Suppressor macrophage treated with lipopolysaccharide for 4 hours (primary cell): Measurements from ENCODE around the gene TMEM119.
"Not testable (repeated sequence)": the region's sequence is repeated elsewhere in the genome, so short reads cannot be mapped to it uniquely, and the experiment has no call there.

Source experiments
- DNase-seq: peaks from one replicate; pipeline ENCODE4 v3.0.0-alpha.2; 2020

Gene TMEM119

GRCh38 chr12:108634341-108634751 lies 36.5 kb upstream of the TMEM119 start:
- DNase-seq, result peak; percentile 72

- DNase-seq, result peak; percentile 97
These were observed 35.8 kb upstream of the TMEM119 start, which contains the start of gene SELPLG for GRCh38 chr12:108633534-108634248. SELPLG (minus strand) TSS chr12:108633894; CDS start chr12:108624307, 9,587 bp downstream.

- DNase-seq, result no peak
These were observed 35.2 kb upstream of the TMEM119 start for GRCh38 chr12:108633081-108633533.

GRCh38 chr12:108631261-108631660 lies 33.4 kb upstream of the TMEM119 start:
- not testable (repeated sequence) for DNase-seq

GRCh38 chr12:108630481-108631207 lies 32.8 kb upstream of the TMEM119 start:
- no peak for DNase-seq

DNA sequence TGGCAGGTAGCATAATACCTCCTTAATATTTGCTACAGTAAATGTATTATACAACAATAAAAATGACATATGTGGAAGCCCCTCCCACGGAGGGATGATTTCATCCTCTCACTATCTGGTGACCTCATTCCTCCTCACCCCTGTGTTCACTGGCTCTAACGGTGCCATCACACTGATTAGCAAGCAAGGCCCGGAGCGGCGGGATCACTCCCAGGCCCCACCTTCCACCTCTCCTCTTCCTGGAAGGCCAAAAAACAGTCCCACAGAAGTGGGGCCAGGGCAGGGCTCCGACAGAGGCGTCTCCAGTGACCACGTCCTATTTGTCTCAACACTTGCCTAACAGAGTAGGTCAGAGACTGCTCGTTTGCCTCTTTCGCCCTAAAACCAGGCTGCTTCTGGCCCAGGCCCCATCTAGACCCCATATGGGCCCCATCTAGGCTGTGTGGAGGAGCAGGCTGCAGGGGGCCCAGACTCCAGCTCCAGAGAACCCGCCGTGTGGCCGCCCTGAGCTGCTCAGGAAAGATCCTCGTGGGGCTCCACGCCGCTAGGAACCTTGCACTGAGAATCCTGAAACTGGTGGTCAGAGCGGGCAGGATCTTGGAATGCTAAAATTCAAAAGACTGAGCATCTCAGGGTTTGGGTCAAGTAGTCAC lies 32.1 kb upstream of the TMEM119 start:
- DNase-seq, result peak; percentile 90

DNA sequence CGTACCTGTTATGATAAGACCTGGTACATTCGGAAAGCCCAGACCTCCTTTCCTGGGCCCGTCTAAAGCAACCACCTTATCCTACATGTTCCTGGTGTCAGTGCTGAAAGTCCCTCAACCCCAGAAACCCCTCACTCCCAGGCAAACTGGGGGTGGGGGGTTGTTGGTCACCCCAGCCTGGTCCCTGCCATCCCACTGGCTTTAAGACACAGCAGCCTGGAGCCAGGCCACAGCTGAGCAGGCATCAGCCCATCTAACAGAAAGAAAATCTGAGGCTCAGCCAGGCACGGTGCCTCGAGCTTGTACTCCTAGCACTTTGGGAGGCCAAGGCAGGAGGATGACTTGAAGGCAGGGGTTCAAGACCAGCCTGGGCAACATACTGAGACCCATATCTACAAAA lies 31.3 kb upstream of the TMEM119 start:
- no peak for DNase-seq

DNA sequence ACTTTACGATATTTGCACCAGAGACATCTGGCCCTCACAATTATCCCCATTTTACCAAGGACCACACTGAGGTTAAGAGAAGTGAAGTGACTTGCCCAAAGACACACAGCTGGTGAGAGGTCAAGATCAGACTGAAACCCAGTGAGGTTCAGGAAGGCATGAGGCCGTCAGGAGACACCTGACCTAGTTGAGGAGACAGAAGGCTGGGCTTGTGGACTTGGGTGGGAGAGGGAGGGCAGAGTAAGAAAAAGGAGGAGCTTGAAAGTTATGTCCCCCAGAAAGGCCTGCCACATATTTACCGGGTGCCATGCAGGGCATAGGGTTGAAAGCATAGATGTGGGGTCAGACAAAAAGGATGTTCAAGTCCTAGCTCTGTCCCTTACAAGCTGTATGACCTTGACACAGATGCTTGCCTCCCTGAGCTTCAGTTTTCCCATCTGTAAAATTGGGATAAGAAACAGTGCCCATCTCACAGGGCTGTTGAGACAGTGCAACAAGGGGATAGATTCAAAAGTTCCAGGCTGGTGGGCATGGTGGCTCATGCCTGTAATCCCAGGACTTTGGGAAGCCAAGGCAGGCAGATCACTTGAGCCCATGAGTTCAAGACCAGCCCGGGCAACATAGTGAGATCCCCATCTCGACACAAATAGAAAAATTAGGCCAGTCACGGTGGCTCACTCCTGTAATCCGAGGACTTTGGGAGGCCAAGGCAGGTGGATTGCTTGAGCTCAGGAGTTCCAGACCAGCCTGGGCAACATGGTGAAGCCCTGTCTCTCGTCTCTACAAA lies 29.4 kb upstream of the TMEM119 start:
- DNase-seq, result no peak

DNA sequence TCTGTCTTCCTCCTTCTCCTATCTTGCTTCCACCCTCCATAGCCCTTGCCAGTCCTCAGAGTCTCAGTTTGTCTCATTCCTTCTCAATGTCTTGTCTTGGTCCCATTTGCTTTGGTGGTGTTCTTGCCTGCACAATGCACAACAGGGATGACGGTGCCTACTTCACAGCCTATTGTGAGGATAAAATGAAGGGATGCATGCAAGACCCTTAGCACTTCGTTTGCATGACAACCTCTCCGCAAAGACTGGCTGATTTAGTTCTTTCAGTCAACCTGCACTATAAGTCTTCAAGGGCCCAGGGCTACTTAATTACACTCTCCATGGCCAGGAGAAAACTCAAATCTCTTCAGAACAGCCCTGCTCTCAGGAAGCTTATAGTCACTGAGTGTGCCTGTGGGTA lies 27.3 kb upstream of the TMEM119 start:
- DNase-seq, result no peak

DNA sequence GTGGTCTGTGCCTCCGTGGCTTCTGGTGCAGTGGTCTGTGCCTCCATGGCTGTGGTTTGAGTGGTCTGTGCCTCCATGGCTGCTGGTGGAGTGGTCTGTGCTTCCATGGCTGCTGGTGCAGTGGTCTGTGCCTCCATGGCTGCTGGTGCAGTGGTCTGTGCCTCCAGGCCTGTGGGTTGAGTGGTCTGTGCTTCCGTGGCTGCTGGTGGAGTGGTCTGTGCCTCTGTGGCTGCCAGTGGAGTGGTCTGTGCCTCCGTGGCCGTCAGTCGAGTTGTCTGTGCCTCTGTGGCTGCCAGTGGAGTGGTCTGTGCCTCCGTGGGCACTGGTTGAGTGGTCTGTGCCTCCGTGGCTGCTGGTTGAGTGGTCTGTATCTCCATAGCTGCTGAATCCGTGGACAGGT lies 25.7 kb upstream of the TMEM119 start:
- DNase-seq, result no peak

DNA sequence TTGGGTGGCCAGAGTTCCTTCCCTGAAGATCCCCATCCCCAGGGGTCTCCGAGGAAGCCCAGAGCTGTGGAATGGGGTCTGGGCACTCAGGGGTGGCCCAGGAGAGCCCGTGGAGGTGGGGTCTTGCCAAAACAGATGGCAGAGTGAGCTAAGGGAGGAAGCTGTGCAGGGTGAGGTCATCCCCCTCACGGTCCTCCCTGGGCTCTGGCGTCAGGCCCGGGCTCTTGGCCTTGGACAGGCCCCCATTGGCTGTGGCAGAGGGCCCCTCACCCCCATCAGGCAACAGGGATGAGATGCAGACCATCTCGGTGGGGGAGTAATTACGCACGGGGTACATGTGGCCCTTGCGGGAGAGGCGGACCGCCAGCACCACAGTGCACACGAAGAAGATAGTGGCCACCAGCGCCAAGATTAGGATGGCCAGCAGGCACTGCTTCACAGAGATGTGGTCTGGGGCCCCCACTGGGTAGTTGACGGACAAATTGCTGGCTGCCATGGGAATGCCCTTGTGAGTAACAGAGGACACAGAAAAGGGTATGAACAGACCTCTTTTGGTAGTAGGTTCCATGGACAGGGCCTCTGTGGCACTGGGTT lies 25.1 kb upstream of the TMEM119 start:
- DNase-seq, result no peak

DNA sequence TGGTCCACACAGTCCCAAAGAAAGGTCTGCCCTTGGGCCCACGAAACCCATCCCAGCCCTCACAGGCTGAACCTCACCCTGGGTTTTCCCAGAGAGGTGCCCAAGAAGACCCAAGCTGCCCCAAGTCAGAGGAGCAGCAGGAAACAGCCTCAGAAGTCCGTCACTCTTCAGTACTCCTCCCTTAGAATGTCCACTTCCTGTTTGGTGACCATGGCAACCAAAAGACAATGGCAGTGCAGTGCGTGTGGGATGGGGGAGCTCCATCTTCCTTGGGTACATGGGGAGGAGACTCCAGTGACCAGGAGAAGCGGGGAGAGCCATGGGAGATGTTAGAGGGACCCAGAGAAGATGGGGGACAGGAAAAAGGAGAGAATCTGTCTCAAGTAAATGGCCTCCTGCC lies 24.5 kb upstream of the TMEM119 start:
- peak; percentile 67 for DNase-seq

DNA sequence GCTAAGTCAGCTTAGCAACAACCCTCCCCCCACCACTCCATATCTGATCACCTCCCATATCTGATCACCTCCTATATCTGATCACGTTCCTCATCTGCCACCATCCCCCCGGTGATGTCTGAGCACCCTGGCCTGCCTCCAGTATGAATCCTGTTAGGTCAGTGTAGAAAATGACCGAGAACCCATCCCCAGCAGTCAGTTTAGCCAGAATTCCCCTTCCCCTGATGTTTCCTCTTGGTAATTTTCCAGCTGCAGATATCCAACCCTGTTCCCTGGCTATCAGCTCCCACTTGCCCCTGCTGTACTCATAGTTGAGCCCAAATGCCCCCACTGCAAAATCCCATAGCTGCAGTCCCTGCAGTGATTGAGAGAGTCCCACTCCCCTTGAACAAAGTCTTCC lies 23.3 kb upstream of the TMEM119 start:
- no peak for DNase-seq

DNA sequence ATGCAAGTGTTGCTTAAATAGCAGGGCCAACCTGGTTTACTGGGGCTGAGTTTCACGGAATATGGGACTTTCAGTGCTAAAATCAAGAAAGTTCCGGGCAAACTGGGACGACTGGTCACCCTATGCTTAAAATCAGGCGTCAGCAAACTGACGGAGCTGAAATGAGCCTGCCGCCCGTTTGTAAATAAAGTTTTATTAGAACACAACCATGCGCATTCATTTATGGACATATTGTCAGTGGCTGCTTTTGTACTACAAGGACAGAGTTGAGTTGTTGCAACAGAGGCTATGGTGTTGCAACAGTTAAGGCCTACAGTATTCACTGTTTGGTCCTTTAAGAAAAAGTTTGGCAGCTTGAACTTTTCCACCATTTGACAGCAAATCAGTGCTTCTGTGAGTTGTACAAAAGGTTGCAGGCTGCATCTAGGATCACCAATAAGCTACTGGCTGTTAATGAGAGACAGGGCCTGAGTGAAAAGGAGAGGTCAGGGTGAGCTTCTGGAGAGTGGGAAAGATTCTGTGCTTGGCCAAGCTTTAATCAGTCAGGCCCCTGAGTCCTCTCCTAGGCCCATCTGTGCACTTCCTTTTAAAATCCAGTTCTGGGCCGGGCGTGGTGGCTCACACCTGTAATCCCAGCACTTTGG lies 22.5 kb upstream of the TMEM119 start:
- DNase-seq, result peak; percentile 64

DNA sequence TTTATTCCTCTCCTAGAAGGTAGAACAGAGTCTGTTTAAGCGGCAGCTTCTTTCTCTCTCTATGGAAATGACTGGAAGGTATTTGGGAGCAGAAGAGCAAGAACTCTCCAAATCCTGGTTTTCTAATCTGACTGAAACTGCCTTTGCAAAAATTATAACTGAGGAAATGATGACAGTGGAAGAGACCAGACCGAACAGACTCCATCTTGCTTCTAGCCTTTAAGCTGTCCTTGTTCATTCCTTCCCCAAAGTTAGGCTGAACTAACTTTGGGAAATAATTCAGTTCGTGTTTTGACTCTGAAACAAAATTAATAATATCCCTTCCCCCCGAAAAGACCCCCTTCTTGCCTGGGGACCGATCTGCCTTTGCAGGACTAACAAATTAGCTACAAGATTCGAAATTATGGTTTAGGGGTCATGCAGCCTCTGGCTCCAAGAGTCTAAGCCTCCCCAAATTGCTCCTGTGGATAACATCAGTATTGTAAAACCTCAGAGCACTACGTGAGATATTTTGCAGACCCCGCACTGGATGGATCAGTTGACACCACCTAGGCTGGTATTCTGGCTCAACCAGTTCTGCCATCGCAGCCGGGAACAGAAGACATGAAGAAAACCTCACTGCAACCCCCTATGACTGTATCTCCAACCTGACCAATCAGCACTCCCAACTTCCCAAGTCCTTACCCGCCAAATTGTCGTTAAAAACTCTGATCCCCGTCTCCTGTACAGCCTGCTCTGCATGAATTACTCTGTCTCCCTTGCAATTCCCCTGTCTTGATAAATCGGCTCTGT lies 21.7 kb upstream of the TMEM119 start:
- DNase-seq, result no peak

- DNase-seq, result not testable (repeated sequence)
These were observed 21.0 kb upstream of the TMEM119 start for GRCh38 chr12:108618953-108619274.

DNA sequence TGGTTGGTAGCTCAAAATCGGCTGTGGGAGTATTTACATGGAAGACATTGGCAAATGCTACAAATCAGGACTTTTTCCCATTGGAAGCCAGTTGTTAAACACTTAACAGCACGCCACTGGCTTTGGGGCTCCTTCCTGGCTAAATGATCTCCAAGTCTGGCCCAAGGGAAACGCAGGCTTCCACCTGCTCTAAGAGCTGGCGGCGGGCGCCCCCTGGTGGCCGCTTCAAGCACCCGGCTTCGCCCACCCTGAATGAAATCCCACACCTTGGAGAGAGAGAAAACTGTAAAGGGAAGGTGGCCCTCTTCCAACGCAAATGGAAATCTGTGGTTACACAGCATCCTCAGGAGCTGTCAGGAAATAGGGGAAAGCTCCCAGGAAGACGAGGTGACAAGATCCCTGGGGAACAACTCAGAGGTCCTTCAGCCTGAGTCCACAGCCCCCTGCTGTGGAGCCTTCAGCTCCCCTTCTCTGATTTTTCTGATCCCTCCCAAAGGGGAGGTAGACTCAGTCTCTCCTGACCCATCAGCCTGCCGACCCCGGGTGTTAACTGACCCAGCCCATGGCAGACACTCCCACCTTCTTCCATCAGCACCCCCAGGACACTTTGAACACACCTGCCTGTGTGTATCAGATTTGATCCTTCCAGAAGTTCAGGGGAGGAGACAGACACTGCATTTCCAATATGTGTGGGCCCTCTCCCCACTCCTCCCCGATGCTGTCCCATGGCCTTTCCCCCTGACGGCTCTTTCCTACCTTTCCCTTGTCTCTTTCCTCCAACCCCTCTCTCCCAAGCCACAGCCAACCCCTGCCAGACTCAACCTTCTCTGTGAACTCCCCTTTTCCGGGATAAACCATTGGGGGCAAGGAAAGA lies 20.4 kb upstream of the TMEM119 start:
- peak; percentile 89 for DNase-seq

DNA sequence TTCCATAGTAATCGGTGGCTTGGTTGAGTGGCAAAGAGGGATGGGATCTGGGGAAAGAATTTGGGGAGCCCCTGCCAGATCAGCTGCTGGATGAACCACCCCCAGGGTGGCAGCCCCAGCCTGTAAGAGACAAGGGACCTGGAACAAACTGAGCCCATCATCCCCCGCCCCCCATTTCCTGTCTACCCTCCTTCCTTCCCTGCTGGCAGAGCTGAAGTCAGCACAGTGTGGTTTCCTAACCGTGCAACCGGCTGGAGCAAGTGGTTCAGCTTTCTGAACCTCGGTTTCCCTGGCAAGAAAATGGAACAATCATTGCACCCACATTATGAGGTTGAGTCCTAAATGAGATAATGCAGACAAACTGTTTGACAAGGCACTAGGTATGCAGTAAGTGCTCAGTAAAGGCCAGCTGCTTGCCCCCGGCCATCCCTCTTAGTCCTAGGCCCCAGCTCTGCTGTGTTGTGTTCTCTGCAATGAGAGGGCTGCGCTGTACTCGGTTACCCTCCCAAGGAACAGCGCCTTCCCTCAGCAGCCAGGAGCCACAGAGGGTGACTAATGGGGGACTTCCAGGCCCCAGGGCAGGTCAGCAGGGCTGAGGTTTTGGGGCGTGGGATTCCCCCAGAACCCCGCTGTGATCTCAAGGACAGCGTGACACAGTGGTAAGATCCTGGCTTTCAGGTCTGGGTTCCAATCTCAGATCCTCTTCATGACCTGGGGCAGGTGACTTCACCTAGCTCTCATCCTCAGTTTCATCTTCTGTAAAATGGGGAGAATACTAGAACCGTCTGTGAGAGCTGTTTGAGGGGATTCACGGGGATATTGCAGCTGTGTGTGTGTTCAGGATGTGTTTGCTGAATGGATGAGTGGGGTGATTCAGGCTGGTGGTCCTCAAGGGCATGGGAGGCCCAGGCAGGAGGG lies 19.3 kb upstream of the TMEM119 start:
- DNase-seq, result peak; percentile 79

GRCh38 chr12:108616359-108616758 lies 18.5 kb upstream of the TMEM119 start:
- DNase-seq, result no peak
